Measurements from ENCODE around the gene HSPA1L.
A peak's percentile ranks its signal among the peaks of the same experiment; 100 is the strongest.
"Not testable (repeated sequence)": the region's sequence is repeated elsewhere in the genome, so short reads cannot be mapped to it uniquely, and the experiment has no call there.

Gene HSPA1L

DNA sequence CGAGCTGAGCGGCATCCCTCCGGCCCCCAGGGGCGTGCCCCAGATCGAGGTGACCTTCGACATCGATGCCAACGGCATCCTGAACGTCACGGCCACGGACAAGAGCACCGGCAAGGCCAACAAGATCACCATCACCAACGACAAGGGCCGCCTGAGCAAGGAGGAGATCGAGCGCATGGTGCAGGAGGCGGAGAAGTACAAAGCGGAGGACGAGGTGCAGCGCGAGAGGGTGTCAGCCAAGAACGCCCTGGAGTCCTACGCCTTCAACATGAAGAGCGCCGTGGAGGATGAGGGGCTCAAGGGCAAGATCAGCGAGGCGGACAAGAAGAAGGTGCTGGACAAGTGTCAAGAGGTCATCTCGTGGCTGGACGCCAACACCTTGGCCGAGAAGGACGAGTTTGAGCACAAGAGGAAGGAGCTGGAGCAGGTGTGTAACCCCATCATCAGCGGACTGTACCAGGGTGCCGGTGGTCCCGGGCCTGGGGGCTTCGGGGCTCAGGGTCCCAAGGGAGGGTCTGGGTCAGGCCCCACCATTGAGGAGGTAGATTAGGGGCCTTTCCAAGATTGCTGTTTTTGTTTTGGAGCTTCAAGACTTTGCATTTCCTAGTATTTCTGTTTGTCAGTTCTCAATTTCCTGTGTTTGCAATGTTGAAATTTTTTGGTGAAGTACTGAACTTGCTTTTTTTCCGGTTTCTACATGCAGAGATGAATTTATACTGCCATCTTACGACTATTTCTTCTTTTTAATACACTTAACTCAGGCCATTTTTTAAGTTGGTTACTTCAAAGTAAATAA, 2.2 kb upstream of the HSPA1L start:
- peak in 25 of 51 donors; percentile 19 to 81 (median 46) for DNase-seq

DNA sequence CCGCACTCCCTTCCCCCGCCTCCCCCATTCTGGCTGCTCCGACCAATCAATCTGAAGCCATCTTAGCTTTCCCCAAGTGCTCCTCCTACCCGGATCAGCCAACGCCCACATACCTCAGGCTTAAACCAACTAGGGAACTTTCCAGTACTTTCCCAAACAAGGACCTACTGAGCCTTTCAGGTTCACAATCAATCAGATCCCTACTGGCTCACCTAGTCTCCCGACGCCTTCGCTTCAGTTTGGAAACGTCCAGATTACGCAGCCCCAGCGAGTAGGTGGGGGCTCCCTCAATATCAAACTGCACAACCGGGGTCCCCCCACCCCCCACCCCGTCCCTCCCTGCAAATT, 432 bp downstream of the HSPA1L start:
- DNase-seq, result peak in 49 of 51 donors; percentile 59 to 97 (median 89)

DNA sequence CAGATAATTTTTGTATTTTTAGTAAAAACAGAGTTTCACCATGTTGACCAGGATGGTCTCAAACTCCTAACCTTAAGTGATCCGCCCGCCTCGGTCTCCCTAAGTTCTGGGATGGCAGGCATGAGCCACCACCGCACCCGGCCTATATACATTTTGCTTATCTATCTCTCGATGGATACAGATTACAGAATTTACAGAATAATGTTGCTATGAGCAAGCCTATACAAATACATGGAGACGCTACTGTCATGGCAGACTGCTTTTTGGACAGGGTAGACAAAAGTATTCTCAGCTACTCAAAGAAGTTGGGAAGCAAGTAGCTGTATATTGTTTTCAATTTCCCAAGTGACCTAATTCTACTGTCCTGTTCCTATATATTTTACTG, 1.6 kb downstream of the HSPA1L start:
- no peak for DNase-seq

DNA sequence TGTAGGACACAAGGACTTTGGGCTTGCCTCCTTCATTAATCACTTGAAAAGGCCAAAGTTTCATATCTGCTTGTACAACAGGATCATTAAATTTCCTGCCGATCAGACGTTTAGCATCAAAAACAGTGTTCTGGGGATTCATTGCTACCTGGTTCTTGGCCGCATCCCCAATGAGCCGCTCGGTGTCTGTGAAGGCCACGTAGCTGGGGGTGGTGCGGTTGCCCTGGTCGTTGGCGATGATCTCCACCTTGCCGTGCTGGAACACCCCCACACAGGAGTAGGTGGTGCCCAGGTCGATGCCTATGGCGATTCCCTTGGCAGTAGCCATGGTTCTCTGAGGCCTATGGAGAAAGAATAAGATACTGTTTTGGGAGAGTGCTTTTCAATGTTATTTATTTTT, 3.4 kb downstream of the HSPA1L start:
- DNase-seq, result no peak

DNA sequence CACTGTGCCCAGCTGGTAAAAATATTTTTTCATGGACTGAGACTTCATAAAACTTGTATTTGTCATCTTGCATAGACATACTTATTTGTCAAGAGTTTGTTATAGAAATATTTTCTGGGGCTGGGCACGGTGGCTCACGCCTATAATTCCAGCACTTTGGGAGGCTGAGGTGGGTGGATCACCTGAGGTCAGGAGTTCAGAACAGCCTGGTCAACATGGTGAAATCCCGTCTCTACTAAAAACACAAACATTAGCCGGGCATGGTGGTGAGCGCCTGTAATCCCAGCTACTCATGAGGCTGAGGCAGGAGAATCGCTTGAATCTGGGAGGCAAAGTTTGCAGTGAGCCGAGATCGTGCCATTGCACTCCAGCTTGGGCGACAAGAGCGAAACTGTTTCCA, 6.5 kb downstream of the HSPA1L start:
- DNase-seq, result not testable (repeated sequence)

DNA sequence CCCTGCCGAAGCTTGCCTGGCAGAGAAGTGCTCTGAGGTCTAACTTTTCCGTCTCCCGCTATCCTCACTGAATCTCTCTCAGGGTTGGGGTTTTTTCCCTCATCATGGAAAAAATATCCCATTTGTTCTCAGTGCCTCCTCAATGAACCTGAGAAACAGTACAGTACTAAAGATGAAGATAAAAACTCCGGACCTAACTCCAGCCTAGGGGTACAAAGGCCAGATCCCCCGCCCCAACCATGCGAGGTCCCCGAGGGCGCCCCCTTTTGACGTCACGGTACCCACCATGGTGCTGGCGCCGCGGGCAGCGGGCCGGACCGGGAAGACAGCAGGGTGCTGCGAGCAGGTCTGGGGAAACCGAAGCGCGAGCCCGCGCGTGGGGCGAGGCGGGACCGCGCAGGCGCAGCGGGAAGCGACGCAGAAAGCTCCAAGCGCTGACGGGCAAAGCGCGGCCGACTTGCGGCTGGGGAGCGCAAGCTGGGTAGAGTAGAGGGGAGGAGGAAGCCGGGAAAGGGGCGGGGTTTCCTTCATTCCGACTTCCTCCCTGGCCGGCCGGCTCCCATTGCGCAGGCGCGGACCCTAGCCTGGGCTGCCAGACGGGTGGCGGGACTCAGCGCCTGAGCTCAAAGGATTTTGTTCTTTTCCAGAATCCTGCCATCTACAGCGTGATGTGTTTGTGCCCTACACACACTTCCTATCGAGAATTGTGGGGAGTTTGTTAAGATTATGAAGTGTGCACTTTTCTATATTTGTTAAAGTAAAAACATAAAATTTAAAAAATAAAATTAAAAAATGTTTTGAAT, 8.4 kb downstream of the HSPA1L start, which contains the start of gene LSM2:
LSM2 (minus strand) TSS at position 497 of the 803 bp plus-strand sequence; CDS start at position 288, 209 bp downstream.
- peak in 50 of 51 donors; percentile 71 to 98 (median 95) for DNase-seq

DNA sequence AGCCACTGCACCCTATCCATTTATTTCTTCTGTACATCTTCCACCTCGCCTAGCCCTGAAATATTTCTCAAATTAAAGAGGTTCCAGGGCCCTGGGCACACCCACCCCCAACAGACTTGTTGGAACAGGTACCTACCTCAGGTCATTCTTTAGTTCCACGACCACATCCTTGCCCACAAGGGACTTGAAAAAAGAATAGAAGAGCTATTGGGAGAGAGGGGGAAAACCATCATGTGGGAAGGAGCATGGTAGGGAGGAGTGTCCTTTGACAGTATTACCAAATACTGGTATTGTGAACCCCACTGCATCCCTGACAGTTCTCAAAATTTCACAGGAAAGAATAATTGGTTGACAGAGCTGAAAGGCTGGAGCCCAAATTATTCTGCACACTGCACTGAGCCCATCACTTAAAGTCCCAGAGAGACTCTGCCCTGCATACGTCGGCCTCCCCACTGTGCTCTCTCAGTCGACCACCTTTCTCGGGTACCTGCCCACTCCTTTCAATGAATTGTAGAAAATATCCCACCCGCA, 9.1 kb downstream of the HSPA1L start:
- peak in 1 of 51 donors; percentile 48 for DNase-seq

DNA sequence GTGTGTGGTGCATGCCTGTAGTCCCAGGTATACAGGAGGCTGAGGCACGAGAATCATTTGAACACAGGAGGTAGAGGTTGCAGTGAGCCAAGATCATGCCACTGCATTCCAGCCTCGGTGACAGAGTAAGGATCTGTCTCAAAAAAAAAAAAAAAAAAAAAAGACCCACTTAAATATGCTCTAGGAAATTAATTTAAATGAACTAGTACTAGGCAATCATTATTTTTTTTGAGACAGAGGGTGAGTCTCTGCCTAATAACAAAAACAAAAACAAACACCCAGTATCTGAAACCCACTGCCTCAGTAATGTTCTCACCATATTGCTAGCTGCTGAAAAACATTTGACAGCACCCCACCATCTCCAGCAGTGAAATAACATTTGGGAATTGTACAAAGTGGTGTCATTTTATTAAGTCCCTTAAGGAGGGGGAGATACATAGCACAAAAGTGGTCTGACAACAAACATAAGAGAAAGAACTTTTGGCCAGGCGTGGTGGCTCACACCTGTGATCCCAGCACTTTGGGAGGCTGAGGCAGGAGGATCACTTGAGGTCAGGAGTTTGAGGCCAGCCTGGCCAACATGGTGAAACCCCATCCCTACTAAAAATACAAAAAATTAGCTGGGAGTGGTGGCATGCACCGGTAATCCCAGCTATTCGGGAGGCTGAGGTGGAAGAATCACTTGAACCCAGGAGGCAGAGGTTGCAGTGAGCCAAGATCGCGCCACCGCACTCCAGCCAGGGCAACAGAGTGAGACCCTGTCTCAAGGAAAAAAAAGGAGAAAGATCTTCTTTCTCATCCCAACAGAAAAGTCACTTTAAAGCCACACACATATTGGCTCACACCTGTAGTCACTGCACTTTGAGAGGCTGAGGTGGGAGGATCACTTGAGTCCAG, 13.8 kb downstream of the HSPA1L start:
- not testable (repeated sequence) for DNase-seq

DNA sequence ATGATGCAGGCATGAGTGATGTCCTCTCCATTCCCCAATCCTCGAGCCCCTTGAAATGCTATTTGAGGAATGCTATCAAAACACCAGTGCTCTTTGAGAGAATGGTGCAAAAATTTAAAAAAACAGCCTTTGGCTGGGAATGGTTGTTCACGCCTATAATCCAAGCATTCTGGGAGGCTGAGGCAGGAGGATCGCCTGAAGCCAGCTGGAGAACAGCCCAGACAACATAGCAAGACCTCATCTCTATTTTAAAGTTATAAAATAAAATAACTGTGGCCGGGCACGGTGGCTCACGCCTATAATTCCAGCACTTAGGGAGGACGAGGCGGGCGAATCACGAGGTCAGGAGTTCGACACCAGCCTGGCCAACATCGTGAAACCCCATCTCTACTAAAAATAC, 15.3 kb downstream of the HSPA1L start:
- DNase-seq, result no peak

DNA sequence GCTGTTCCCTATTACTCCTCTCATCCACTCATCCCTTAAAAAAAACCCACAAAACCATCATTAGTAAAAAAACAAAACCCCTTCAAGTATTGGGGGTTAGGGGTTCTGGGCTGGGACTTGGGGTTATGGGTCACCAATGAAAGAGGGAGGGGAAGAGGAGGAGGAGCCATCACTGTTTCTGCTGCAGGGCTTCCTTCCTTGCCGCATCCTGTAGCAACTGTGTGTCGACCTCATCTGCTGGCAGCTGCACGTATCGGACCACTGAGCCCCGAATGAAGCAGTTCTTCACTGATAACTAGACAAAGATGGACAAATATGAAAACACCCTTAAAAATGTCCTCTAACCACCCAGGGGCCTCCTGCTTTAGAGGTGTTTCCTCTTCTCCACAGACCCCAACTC, 17.5 kb downstream of the HSPA1L start:
- no peak for DNase-seq

DNA sequence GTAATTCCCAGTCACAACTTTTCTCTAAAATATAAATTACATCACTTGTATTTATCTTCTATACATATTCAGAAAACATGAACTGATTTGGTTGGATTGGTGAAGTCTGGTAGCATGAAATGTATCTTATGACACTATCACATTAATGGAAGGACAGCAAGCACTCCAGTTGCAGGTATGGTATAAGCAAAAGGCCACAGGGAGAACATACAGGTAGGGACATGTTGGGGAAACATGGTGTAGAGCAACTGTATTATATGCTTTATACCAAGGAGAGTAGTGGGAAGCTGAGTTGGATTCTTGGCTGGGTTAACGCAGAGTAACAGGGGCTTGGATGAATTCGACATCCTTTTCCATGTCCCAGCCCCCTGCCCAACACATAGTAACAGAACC, 18.1 kb downstream of the HSPA1L start:
- DNase-seq, result no peak

DNA sequence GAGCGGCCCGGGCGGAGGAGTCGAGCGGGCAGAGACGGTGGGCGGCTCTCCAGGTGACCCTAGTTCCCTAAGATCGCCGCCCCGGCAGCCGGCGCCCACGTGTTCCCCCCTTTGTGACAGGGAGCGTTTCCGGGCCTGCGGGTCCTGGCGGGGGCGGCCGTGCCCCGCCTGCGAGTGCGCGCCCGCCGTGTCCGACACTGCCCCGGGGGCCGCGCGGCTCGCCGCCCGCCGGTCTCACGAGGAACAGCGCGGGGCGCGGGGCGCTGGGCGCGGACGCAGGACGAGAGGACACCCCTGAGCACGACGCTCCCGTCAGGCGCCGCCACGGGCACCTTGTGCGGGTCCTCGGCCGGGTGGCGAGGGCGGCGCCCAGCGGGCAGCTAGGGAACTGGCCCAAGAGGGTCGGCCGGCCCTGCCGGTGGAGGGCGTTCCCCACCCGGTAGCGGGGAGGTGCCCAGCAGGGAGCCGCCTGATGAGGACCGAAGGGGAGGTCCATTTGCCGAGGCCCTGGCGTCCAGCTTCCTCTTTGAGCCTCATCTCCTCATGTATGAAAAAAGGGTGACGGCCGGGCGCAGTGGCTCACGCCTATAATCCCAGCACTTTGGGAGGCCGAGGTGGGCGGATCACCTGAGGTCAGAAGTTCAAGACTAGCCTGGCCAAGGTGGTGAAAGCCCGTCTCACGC, 19.3 kb downstream of the HSPA1L start, which contains the start of gene VARS1:
VARS1 (minus strand) TSS at position 137 of the 683 bp plus-strand sequence. CDS start 535 bp downstream, outside the sequence.
- DNase-seq, result peak in 50 of 51 donors; percentile 43 to 92 (median 84)

DNA sequence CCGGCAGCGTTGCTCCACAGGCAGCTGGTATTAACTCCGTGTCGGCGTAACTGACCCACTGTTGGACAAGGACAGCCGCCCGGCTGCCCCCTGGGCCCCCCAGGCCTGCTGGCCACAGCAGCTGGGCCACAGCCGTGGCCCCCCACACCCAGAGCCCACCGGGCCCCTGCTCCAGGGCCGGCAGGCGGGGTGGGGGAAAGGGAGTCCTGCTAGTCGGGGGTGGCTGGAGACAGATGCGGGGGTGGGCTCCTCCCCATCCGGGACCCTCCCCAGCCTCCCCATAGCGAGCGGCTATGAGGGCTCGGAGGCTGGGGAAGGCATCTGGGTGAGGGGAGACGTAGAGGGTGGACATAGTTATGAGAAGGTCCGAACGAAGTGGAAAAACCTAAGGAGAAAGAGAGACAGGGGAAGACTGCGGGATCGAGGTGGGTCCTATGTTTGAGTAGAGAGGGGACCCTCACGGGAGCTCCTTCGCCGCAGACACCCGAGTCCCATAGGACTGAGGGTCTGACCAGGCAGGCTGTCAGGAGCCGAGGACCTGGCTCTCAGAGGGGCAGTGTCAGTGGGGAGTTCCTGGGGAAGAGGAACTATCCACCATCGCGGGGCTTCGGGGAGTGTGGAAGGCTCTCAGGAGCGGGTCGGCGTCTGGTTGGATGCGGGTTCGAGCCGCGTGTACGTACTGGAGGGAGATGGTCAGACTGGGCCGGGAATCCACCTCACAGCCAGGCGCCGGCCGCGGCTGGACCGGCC, 20.0 kb downstream of the HSPA1L start:
- DNase-seq, result peak in 6 of 51 donors; percentile 32 to 82 (median 58)

DNA sequence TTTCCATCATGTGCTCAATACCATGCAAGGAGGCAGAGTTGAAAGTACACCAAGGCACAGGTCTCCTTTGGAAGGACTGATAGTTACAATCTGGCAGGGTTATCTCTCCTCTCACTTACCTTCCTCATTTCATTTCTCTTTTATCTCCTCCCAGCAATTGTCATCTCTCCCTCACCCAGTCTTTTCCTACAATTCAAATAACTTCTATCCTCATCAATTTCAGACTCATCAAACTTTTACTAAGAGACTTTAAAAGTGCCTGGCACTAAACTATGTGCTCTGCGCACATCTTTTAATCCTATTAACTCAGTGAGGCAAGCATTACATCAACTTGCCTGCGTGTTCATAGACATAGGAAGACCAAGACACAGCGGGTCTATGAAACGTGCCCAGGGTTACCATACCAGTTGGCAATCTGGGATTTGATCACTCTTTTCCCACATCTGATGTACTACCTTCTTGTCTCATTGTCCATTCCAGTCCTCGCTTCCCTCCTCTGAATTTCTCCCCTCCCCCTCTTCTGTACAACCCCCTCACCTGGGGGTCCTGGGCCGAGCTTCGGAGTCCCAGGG, 20.7 kb downstream of the HSPA1L start:
- peak in 1 of 51 donors; percentile 18 for DNase-seq

DNA sequence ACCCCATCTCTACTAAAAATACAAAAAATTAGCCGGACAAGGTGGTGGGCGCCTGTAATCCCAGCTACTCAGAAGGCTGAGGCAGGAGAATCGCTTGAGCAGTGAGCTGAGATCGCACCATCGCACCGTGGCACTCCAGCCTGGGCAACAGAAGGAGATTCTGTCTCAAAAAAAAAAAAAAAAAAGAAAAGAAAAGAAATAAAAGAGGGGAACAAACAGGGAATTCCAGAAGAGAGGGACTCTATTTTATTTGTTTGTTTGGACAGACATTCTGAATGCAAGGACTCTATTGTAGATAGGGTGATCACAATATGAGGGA, 21.2 kb downstream of the HSPA1L start:
- not testable (repeated sequence) for DNase-seq

DNA sequence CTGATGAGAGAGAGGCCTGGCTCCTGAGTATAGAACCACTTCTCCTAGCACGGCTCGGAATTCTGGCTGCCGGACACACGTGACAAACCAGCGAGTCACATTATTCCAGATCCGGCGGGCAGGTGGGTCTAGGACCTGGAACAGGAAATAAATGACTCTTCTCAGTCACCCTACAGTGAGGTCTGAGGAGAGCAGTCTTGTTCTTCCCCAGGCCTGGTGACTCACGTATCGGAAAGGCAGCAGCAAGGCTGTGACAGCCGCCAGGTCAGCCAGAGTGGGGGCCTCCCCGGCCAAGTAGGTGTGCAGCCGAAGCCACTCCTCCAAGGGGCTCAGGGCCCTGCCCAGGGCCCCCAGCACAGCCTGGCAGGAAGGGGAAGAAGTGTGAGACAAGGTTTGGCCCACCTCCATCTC, 22.3 kb downstream of the HSPA1L start:
- DNase-seq, result no peak

DNA sequence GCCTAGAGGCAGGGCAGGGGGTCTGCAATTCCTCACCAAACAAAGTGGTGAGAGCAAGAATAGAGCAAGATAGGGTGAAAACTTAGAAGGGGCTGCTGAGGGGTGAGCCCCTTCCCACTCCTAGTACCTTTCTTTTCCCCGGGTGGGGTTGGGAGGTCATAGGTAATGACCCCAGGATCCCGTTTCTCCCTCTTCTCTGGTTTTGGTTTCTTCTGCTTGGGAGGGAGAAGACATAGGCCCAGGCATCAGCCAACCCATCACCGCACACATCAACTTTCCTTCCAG, 23.1 kb downstream of the HSPA1L start:
- no peak for DNase-seq

DNA sequence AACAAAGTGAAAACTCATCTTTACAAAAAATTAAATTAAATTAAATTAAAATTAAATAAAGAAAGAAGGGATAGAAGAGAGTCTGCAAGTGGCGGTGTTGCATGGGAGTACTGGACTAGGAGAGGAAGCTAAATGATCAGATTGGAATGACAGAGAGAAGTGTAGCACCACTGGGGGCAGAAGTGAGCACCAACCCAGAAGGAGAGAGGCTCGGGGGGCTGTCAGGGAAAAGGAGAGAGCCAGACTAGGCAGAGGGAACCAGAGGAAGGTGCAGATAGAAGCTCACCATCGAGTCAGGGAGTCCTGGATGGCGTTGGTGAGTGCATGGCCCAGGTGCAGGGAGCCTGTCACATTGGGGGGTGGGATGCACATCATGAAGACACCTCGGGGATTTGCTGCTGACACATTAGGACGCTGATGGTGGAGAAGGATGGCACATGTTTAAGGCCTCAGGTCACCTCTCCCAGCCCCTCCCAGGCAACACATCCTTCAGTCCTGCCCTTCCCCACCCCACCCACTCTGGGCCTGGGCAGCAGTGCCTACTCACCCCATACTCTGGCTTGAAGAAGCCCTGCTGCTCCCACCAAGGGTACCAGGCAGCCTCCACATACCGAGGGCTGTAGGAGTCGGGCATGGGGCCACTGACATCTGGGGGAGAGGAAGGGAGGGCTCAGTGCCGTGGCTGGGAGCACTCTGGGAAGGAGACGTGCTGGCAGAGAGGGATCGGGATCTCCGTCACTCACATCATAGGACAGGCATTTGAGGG, 23.6 kb downstream of the HSPA1L start:
- DNase-seq, result peak in 17 of 51 donors; percentile 5 to 42 (median 19)

DNA sequence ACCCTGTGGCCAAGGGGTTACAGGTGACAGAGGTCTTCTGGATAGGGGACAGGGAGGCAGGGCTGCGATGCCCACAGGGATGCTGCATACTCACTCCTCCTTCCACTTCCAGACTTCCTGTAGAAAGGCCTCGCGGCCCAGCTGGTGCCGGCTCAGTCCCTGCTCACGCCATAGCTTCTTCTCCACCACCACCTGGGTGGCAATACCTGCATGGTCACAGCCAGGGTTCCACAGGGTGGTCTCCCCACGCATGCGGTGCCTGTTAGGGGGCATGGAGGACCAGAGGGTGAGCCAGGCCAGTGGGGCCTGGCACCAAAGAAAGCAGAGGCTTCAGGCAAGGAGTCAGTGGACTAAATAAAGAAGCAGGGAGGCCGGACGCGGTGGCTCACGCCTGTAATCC, 29.6 kb downstream of the HSPA1L start:
- no peak for DNase-seq
